Panc1 (cell line): Measurements from ENCODE around the gene TNFRSF18. TPM values are rescaled to one million over a fixed set of nuclear protein-coding genes. Genes with fewer than 3 reads are reported as not detected.

Experiments
- ATAC-seq: fragments of 200-7000 bp; cut with Tn5 transposase; 2 replicates; pipeline ENCODE4 v1.9.1; 2020; ENCODE audit warnings: mild to moderate bottlenecking, moderate library complexity
- BruUV-seq: library from RNA; stranded (reverse); fragments of 400-500 nt; replicated peaks from 2 replicates; lab custom pipeline; 2021; lab: Mats Ljungman, UMichigan
- CTCF ChIA-PET: fragments of 300-600 bp; sonication (Branson Sonifier 250); formaldehyde crosslinking; loops from one replicate; lab custom pipeline; 2022; ENCODE audit warnings: antibody characterized with exemption; lab: Charles Lee
- POLR2A ChIA-PET: fragments of 300-600 bp; sonication (Branson Sonifier 250); formaldehyde crosslinking; loops from one replicate; lab custom pipeline; 2022; ENCODE audit warnings: antibody characterized with exemption; lab: Charles Lee
- DNase-seq: peaks from one replicate; pipeline ENCODE4 v3.0.0-alpha.2; 2010; ENCODE audit warnings: low read depth, low spot score
- H3K27ac ChIP-seq: 2 replicates; pipeline ENCODE4 v1.5.1; 2011; ENCODE audit warnings: mild to moderate bottlenecking, low read length, inconsistent platforms
- H3K27me3 ChIP-seq: fragments of 200-500 bp; sonication (Bioruptor generic); 2 replicates; pipeline ENCODE4 v1.6.0; 2014; ENCODE audit warnings: low read length, inconsistent platforms; ENCODE audit not compliant: control insufficient read depth, insufficient read depth
- H3K36me3 ChIP-seq: fragments of 200-500 bp; sonication (Bioruptor generic); 2 replicates; pipeline ENCODE4 v1.5.1; 2014; ENCODE audit warnings: inconsistent platforms, mild to moderate bottlenecking, low read length, moderate library complexity; ENCODE audit not compliant: control insufficient read depth, insufficient read depth
- H3K4me1 ChIP-seq: 2 replicates; pipeline ENCODE4 v1.5.1; 2011; ENCODE audit warnings: inconsistent platforms, mild to moderate bottlenecking, low read length, moderate library complexity; ENCODE audit not compliant: control insufficient read depth, insufficient read depth
- H3K4me3 ChIP-seq, 2 experiments: 2 replicates each; pipeline ENCODE4 v1.5.1; 2011 to 2012; ENCODE audit warnings: low read depth in 2 of 2, low read length in 2 of 2, mild to moderate bottlenecking in 2 of 2, inconsistent platforms in 1 of 2, moderate library complexity in 1 of 2
- H3K9me3 ChIP-seq: fragments of 200-500 bp; sonication (Bioruptor generic); 2 replicates; pipeline ENCODE4 v1.5.1; 2014; ENCODE audit warnings: low read depth, mild to moderate bottlenecking, inconsistent platforms, low read length, moderate library complexity; ENCODE audit not compliant: control insufficient read depth, insufficient read depth
- CTCF ChIP-seq: fragments of 450-650 bp; IDR thresholded peaks from 2 replicates; pipeline ENCODE4 v1.5.1; 2017; ENCODE audit warnings: mild to moderate bottlenecking
- POLR2AphosphoS5 ChIP-seq: IDR thresholded peaks from 2 replicates; pipeline ENCODE4 v1.6.1; 2012; ENCODE audit warnings: mild to moderate bottlenecking, low read depth, low read length, moderate library complexity
- REST ChIP-seq, 2 experiments: IDR thresholded peaks; 2 replicates each; pipeline ENCODE4 v1.6.1; 2011 to 2012; ENCODE audit warnings: low read depth in 2 of 2, control low read depth in 1 of 2, low read length in 1 of 2, mild to moderate bottlenecking in 1 of 2, moderate library complexity in 1 of 2; ENCODE audit not compliant: insufficient read depth in 1 of 2
- SIN3A ChIP-seq: IDR thresholded peaks from 2 replicates; pipeline ENCODE4 v1.6.1; 2012; ENCODE audit warnings: low read depth, mild to moderate bottlenecking, low read length, moderate library complexity, borderline replicate concordance; ENCODE audit not compliant: insufficient read depth
- TCF7L2 ChIP-seq: IDR thresholded peaks from 2 replicates; pipeline ENCODE4 v1.6.1; 2011; ENCODE audit warnings: mild to moderate bottlenecking, low read depth, low read length, inconsistent platforms
- in situ Hi-C: cut with HindIII; loops from 2 replicates; pipeline ENCODE4 v1.10.0; 2016; ENCODE audit warnings: low sequenced_read_pairs, low pct_unique_long_range_greater_than_20kb
- intact Hi-C: fragments of 100-400 bp; cut with micrococcal nuclease; formaldehyde crosslinking; loops from one replicate; pipeline ENCODE4 v1.10.0; 2022; ENCODE audit not compliant: unreplicated experiment
- total RNA-seq: library from RNA; stranded (reverse); gene quantifications from one replicate; pipeline ENCODE4 v1.2.1, GENCODE V29; 2021; ENCODE audit not compliant: unreplicated experiment

The TNFRSF18 gene
- total RNA-seq, 1 experiment from 2014 or later = 4.3 TPM

- DNase-seq (no peak), ATAC-seq (no peak)
- Histone ChIP-seq H3K4me1 (no peaks in the 10 kb centered on the region), H3K4me3 (no peak overlapping the region), H3K27ac (no peak overlapping the region), H3K36me3 (no peaks in the 10 kb centered on the region), H3K27me3 (no peaks in the 10 kb centered on the region), H3K9me3 (no peaks in the 10 kb centered on the region)
- intact Hi-C loops (no loop called here), in situ Hi-C loops (no loop called here)
- BruUV-seq = no TSS peak
- CTCF ChIA-PET = no interaction called here
- POLR2A ChIA-PET = no interaction called here
- TF ChIP-seq CTCF (no peak), POLR2AphosphoS5 (no peak), SIN3A (no peak), REST (IDR thresholded peaks at IDR 0.05; ENCODE audit: insufficient read depth in 1 of 2, low read depth in 2 of 2, low read length in 1 of 2) (no peak), TCF7L2 (no peak)
Measured at GRCh38 chr1:1171546-1172340, 34.6 kb downstream of the TNFRSF18 start.

GRCh38 chr1:1171161-1171545, 35.2 kb downstream of the TNFRSF18 start:
- H3K36me3 ChIP-seq = no peaks in the 10 kb centered on the region
- ChIA-PET POLR2A (no interaction called here), CTCF (no interaction called here)
- DNase-seq = no peak
- in situ Hi-C loops = no loop called here
- no peaks in the 10 kb centered on the region for H3K9me3 ChIP-seq
- no peak for ATAC-seq
- intact Hi-C loops = no loop called here
- H3K4me3 ChIP-seq = no peak overlapping the region
- H3K4me1 ChIP-seq = no peaks in the 10 kb centered on the region
- no peaks in the 10 kb centered on the region for H3K27me3 ChIP-seq
- TF ChIP-seq REST (IDR thresholded peaks at IDR 0.05; ENCODE audit: insufficient read depth in 1 of 2, low read depth in 2 of 2, low read length in 1 of 2) (no peak), POLR2AphosphoS5 (no peak), TCF7L2 (no peak), SIN3A (no peak), CTCF (no peak)
- BruUV-seq = no TSS peak
- H3K27ac ChIP-seq = no peak overlapping the region
